Stimulated activated CD8-positive, alpha-beta memory T cell treated with anti-CD3 and anti-CD28 coated beads, Interleukin-7, amount 100 ng/mL, for 48 hours (primary cell): ENCODE results near the gene SLC17A8.
A peak's percentile ranks its signal among the peaks of the same experiment; 100 is the strongest.

Source experiments
- DNase-seq, 2 donors: peaks; one replicate each; pipeline ENCODE4 v3.0.0-alpha.2; 2020; ENCODE audit warnings: low read depth in 1 of 2; ENCODE audit errors: extremely low read depth in 1 of 2

The SLC17A8 gene

DNA sequence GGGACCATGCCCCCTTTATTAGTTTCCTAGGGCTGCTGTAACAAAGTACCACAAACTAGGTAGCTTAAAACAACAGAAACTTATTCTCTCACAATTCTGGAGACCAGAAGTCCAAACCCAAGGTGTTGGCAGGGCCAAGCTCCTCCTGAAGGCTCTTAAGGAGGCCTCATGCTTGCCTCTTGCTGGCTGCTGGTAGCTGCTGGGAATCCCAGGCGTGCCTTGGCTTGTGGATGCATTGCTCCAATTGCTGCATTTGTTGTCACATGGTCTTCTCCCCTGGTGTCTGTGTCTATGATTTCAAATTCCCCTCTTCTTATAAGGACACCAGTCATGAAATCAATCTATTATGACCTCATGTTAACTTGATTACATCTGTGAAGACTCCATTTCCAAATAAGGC, 11.2 kb downstream of the SLC17A8 start:
- DNase-seq: no peak

DNA sequence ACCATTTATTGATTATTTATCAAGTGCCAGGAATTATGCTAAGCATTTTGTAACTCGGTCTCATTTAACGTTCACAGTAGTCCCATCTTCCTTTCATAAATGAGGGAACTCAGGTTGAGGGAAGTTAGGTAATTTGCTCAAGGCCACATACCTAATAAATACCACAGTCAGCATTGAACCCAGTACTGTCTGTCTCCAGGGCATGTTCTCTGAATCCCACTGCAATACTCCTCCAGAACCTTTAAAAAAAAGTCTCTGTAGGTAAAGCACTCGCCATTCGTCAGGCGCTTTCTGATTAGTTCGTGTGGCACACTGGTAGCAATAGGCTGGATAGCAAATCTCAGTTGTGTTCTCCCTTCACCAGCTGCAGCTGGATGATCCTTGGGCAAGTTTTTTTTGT, 14.3 kb downstream of the SLC17A8 start:
- no peak for DNase-seq

DNA sequence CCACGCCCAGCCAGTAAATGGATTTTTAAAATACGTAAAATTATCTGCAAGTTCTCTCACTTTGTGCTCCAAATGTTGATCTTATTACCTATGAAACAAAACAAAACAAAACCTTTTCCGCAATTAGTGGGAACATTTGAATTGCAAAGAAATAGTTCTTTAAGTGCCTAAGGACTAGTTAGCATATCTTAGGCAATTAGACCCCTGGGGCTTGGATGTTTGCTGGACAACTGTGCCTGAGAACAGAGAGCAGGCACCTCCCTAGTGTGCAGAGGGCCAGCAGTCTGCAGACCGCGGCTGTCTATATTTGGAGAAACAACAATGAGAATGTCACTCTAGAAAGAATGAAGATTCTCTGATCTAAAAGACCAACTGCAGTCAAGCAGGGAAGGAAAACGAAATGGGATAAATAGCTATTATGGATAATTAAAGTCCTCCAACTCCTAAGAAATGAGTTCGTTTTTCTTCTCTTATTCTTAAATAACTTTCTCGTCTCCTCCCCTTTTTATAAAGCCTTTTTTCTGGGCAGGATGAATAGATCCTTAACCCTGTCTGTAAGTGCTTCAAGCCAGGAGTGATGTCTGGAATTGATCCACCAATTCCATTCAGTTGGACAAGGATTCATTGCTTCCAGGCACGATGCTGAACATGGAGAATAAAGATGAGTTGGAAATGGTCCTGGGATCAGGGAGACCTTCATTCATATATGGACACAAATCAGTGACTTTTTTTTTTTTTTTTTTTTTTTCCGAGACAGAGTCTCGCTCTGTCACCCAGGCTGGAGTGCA, 16.2 kb downstream of the SLC17A8 start:
- no peak for DNase-seq

DNA sequence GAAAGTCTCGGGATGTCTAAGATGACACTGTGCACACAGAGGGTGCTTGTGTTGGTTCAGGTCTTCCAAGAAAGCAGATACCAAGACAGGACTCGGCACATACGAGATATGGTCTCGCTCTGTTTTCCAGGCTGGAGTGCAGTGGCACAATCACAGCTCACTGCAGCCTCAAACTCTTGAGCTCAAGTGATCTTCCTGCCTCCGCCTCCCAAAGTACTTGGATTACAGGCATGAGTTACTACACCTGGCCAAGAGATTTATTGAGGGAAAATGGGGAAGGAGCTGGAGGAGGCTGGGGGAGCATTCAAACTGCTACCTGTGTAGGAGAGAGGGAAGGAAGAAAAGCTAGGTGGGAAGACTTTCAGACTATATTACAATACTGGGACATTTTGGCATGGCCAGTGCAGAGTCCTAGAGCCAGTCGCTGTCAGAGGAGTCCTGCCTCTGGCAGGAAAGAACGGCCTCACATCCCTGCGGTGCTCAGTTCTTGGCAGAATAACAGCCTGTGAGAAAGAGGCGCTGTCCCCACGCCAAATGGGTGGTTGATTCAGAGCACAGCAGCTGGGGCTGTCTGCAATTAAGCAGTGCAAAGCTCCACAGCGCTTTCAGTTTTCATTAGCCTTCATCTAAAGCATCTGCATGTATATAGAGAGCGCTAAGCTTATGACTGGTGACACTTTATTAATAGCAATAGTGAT, 18.3 kb downstream of the SLC17A8 start:
- no peak for DNase-seq

DNA sequence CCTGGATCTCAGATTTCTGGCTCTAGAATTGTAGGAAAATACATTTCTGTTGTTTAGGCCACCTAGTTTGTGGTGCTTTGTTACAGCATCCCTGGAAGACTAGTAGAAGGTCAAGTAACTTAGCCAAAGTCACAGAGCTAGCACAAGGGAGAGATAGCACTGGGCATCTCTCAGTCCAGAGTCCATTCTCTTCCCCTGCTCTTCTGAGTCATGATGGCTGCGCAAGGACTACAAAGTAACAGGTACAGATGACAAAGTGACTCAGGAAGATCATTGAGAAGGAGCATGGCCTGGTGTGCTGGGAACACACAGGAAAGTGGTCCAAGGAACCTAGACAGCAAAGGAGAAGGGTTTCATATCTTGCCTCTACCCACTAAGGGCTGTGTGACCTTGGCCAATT, 19.3 kb downstream of the SLC17A8 start:
- DNase-seq: no peak

DNA sequence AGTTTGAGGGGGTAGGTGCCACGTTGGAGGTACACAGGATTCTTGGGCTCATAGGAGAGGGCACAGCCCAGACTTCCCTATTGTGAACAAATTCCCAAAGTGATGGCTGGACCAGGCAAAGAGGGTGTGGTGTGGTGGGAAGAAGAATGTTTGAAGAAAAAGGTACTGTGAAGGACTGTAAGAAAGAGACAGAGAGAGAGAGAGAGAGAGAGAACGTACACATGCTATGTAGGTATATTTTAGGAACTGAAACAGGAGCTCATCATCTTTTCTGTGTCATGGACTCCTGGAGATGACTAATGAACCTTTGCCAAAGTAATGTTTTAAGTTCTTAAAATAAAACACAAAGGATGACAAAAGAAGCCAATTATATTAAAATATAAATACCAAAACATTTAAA, 24.5 kb downstream of the SLC17A8 start:
- no peak for DNase-seq

DNA sequence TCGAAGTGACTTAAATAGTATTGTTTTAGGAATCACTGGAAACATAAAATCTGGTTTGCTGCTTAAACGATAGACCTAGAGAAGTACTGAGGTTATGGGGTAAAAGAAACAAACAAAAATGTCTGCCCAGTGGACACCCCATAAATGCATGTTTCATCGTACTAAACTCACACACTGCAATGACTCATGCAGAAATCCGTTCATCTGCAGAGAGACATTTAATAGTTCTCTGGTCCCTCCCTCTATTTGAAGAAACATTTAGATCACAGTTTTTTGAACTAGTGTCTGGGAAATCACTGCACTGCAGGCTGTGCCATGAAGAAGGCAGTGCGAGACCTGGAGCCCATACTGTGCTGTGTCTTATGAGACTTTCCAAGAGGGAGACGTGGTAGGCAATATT, 25.5 kb downstream of the SLC17A8 start:
- no peak for DNase-seq

DNA sequence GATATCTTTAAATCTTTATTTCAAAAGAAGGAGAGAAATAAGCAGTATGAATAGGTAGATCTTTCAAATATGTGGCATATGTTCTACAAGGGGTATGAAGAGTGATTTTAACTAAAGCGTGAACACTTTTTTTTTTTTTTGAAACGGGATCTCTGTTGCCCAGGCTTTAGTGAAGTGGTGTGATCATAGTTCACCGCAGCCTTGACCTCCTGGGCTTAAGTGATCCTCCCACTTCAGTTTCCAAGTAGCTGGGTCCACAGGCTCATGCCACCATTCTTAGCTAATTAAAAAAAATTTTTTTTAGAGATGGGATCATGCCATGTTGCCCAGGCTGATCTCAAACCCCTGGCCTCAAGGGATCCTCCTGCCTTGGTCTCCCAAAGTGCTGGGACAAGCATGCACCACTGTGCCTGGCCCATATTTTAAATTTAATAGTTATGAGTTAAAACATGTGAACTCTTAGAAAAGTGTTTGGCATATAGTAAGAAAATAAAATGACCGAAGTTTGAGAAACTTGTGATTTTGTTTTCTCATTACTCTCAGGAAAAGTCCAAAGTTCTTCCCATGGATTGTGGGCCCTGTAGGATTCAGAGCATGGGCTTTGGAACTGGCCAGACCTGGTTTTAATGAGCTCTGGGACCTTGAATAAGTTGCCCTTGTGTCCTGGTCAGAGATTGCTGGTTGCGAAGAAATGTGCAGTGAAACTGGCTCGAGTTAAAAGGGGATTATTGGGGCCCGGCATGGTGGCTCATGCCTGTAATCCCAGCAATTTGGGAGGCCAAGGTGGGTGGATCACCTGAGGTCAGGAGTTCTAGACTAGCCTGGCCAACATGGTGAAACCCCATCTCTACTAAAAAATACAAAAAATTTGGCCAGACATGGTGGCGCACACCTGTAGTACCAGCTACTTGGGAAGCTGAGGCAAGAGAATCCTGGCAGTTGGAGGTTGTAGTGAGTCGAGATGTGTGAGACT, 27.0 kb downstream of the SLC17A8 start:
- DNase-seq: no peak

DNA sequence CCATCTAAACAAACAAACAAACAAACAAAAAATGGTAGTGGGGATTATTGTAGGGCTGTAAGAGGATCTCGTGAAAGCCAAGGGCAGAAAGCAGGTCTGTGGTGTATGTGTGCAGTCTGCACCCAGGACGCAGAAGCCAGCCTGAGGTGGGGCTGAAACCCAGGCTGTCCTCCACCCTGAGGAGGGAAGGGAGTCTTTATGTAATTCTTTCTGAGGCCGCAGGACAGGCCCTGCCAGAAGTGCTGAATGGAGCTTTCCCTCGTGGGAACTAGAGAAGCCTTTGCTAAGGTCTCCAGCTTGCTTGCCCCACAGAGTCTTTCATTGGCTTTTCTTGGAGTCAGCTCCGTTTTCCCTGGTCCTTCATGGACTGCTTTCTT, 27.7 kb downstream of the SLC17A8 start:
- no peak for DNase-seq

DNA sequence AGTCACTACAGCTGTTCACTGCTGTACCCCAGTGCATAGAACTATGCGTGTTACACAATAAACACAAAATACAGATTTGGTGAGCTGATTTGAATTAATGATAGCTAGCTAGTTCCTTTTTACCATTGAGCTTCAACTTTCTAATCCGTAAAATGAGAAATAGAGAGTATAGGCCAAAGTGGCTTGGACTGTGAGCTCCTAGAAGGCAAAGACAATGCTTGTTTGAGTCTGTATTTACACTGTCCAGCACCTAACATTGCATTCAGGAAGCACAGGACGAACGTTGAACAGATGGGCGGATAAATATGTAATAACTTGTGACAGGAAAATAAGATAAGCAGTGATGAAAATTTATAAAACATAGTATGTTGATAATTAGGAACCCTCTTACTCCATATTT, 31.5 kb downstream of the SLC17A8 start:
- DNase-seq: no peak

DNA sequence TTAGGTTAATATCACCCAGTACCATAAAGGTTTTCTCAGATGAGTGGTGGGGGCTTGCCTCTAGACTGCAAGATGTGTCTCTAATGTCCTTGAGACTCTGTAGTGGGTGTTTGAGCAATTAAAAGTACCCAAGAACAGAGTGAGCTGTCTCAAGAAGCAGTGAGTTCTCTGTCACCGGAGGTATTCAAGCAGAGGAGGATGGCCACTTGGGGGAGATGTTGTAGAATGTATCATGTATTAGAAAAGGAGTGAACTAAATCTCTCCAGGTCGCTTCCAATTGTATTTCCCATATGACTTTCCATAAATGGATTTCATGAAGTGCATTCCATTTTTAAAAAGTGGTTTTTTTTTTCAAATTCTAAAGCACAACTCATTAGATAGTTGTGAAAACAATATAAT, 35.0 kb downstream of the SLC17A8 start:
- no peak for DNase-seq

DNA sequence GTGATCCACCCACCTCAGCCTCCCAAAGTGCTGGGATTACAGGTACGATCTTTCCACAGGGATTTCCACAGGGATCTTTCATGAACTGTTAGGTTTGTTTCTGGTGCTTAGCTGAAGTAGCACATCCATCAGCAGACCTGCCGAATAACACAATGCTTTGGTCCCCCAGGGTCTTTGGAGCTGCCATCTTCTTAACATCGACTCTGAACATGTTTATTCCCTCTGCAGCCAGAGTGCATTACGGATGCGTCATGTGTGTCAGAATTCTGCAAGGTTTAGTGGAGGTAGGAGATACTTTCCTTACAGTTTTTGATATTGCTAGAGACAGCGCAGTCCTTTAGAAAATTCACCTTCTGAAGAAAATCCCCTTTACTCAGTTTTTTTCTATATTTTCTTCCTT, 36.3 kb downstream of the SLC17A8 start:
- no peak for DNase-seq

DNA sequence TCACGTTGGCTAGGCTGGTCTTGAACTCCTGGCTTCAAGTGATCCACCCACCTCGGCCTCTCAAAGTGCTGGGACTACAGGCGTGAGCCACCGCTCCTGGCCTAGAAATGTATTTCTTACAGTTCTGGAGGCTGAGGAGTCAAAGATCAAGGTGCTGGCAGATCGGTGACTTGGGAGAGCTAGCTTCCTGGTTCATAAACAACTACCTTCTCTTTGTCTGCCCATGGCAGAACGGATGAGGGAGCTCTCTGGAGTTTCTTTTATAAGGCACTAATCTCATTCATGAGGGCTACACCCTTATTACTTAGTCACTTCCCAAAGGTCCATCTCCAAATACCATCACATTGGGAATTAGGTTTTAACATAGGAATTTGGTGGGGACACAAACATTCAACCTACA, 38.9 kb downstream of the SLC17A8 start:
- DNase-seq: no peak

DNA sequence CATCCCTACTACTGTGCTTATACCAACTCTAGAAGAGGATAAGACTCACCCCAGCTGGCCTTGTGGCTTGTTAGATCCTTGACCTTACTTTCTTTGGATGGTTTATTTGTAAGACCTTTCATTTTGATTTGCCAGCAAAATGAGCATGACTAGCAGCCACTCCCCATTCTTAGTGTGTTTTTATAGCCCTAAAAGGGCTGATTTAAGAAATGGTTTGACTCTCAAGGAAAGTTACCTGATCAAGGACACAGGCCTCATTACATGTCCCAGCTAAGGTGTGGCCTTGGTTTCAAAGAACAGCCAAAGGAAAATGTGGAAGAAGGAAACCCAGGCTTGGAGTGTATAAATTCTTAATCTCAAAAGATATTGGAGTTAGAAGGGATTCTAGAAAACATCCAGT, 41.4 kb downstream of the SLC17A8 start:
- no peak for DNase-seq

DNA sequence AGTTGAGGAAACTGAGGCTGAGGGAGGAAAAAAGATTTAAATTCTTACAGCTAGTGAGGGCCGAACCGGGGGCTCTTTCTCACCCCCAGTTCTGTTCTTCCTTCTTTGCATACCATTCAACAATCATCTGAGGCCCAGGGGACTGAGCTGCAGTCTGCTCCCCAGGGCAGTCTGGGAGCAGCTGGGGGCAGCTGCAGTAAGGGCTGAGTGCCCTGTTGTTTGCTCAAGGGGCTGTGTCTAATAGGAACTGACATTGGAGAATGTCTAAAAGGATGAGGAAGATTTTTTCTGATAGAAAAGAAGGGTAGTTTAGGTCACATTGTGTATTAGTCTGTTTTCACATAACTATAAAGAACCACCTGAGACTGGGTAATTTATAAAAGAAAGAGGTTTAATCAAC, 42.2 kb downstream of the SLC17A8 start:
- no peak for DNase-seq

DNA sequence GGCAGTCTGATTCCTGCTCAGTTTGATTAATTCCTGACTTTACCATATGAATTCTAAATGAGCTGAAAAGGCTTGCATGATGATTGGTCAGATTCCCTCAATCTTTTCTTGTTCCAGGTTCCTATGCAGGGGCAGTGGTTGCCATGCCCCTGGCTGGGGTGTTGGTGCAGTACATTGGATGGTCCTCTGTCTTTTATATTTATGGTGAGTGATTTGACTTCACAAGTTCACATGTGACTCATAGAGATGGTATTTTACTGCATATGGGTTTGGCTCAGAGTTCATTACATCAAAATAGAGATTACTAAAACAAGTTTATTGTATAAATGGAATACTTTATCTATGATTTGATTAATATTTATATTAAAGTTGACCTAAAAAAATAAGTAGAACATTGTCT, 44.8 kb downstream of the SLC17A8 start:
- DNase-seq: no peak

DNA sequence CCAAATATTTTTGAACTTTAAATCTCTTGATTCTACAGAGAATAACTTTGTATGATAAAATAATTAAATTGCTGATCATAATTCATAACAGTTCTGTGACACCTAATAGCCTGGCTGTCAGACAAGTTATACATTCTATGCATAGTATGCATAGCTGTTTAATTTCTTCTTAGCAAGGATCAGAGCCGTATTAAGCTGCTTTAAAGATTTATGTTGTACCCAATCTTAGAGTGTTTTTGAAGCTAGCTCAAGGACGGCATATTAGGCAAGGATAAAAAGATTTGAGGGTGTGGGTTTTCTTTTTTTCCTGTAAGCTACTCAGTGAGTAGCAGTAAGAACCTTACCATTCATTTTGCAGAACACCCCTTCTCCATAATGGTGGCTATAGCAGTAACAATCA, 45.9 kb downstream of the SLC17A8 start:
- DNase-seq: no peak

DNA sequence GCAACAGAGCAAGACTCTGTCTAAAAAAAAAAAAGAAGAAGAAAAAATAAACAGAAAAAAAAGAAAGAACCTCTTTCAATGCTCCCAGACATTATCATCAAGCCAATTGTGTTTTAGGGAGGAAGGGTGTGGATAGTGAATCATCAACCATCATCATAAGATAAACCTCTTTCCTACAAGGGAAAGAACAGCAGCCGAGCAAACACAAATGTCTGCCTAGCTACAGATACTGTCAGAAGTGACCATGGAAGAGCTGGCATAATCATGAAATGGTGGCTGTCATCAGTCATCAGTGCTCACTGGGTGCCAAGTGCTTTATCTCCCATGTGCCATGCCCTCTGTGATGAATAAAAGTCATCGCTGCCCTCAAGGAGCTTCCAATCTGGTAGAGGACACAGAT, 46.6 kb downstream of the SLC17A8 start:
- DNase-seq: no peak

DNA sequence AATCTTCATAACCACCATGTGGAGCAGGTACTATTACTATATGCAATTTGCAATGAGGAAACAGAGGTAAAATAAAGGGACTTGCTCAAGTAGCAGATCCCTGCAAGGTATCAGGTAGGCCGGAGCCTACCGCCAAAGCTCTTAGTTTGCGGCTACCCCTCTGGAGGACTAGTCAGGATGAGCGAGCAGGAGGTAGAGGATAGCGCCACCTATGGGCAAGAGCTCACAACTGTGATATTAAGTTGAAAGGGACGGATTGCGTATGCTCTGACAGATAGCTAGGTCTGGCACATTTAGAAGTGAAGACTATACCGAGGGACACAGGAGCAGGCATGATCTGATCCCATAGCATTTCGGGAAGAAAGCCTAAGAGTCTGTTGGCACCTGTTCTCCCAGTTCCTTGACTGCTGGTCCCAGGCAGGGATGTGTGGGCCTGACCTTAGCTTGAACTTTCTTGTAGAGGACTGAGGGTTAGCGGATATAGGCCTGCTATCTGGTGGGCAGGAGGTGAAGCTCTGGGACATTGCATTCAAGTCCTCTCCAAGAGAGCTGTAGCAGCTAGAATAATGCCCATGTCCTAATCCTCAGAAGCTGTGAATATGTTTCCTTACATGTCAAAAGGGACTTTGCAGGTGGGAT, 48.0 kb downstream of the SLC17A8 start:
- peak in 1 of 2 donors; percentile 17 for DNase-seq

DNA sequence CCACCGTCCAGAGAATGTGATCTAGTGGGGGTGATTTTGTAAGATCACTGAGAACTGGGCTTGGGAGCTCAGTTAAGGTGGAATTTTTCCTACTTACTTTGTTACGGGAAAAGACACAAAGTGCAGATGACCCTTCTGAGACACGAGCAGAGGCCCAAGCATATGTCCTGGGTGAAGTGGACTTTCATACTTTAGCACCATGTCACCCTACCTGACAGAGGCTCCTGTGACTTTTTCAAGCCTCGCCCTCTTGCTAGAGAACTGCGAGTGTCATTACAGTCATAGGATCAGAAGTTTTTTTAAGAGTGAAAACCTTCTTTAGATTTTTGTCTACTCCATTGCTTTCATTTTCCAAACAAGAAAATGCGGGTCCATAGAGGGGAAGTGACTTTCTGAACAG, 56.1 kb downstream of the SLC17A8 start:
- DNase-seq: no peak

DNA sequence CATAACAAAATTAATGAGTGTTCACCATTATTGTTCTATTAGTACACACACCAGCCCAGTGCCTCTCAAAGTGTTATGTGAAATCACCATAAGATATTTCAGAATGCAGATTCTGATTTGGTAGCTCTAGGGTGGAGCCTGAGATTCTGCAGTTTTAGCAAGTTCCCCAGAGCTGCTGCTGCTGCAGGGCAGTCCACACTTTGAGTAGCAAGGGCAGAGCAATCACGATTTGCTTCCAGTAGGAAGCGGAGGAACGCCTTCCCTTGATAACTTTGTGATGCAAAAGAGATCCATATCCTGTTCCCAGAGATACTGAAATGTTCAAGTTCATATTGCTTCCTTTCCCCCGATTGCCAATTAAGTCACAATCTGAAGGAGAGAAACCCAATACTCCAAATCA, 57.9 kb downstream of the SLC17A8 start:
- no peak for DNase-seq
